Measurements from ENCODE around the gene ZMIZ1.

The ZMIZ1 gene

GRCh38 chr10:79301754-79302530 is 233.2 kb downstream of the ZMIZ1 start:
- Histone ChIP-seq H3K4me3 (ENCODE audit: low read depth, low read length) (no peak overlapping the region), H3K4me1 (no peaks in the 10 kb centered on the region; the same call in 1 of the 2 replicates), H3K27me3 (no peaks in the 10 kb centered on the region), H3K9me3 (no peaks in the 10 kb centered on the region), H3K36me3 (peaks cover 96% of the 10 kb centered on the region)
- TF ChIP-seq CTCF (IDR thresholded peaks at IDR 0.05; ENCODE audit: low read depth, low read length) = no peak
- no peak for DNase-seq

GRCh38 chr10:79303631-79304478 is 235.1 kb downstream of the ZMIZ1 start:
- H3K4me3 ChIP-seq (ENCODE audit: low read depth, low read length) = no peak overlapping the region
- H3K27me3 ChIP-seq = no peaks in the 10 kb centered on the region
- H3K36me3 ChIP-seq = peaks cover 96% of the 10 kb centered on the region
- no peaks in the 10 kb centered on the region; the same call in 1 of the 2 replicates for H3K4me1 ChIP-seq
- no peak for TF ChIP-seq CTCF (IDR thresholded peaks at IDR 0.05; ENCODE audit: low read depth, low read length)
- H3K9me3 ChIP-seq = no peaks in the 10 kb centered on the region
- DNase-seq = no peak

GRCh38 chr10:79304479-79305087 is 235.8 kb downstream of the ZMIZ1 start:
- H3K36me3 ChIP-seq = peaks cover 96% of the 10 kb centered on the region
- no peak for TF ChIP-seq CTCF (IDR thresholded peaks at IDR 0.05; ENCODE audit: low read depth, low read length)
- H3K27me3 ChIP-seq = no peaks in the 10 kb centered on the region
- H3K9me3 ChIP-seq = no peaks in the 10 kb centered on the region
- no peak overlapping the region for H3K4me3 ChIP-seq (ENCODE audit: low read depth, low read length)
- no peak for DNase-seq
- no peaks in the 10 kb centered on the region for H3K4me1 ChIP-seq

- no peaks in the 10 kb centered on the region for H3K9me3 ChIP-seq
- no peak for TF ChIP-seq CTCF (IDR thresholded peaks at IDR 0.05; ENCODE audit: low read depth, low read length)
- H3K36me3 ChIP-seq = peaks cover 96% of the 10 kb centered on the region
- no peaks in the 10 kb centered on the region for H3K27me3 ChIP-seq
- H3K4me1 ChIP-seq = peaks cover 3% of the 10 kb centered on the region; the same call in 1 of the 2 replicates
- no peak for DNase-seq
- no peak overlapping the region for H3K4me3 ChIP-seq (ENCODE audit: low read depth, low read length)
Measured at GRCh38 chr10:79305515-79305914, 236.7 kb downstream of the ZMIZ1 start.

- Histone ChIP-seq H3K36me3 (peaks cover 96% of the 10 kb centered on the region), H3K9me3 (no peaks in the 10 kb centered on the region)
Measured at GRCh38 chr10:79305988-79306387, 237.2 kb downstream of the ZMIZ1 start.

More at GRCh38 chr10:79305988-79306387, 237.2 kb downstream of the ZMIZ1 start:
- DNase-seq = no peak
- no peak for TF ChIP-seq CTCF (IDR thresholded peaks at IDR 0.05; ENCODE audit: low read depth, low read length)
- H3K27me3 ChIP-seq = no peaks in the 10 kb centered on the region
- no peak overlapping the region for H3K4me3 ChIP-seq (ENCODE audit: low read depth, low read length)
- peaks cover 7% of the 10 kb centered on the region; the same call in 1 of the 2 replicates for H3K4me1 ChIP-seq
